ENCODE data around the gene CPHXL2. TPM values are rescaled to one million over a fixed set of nuclear protein-coding genes. Genes with fewer than 3 reads are reported as not detected.

Gene CPHXL2
- total RNA-seq, 1 donor from 2014 or later = not detected

DNA sequence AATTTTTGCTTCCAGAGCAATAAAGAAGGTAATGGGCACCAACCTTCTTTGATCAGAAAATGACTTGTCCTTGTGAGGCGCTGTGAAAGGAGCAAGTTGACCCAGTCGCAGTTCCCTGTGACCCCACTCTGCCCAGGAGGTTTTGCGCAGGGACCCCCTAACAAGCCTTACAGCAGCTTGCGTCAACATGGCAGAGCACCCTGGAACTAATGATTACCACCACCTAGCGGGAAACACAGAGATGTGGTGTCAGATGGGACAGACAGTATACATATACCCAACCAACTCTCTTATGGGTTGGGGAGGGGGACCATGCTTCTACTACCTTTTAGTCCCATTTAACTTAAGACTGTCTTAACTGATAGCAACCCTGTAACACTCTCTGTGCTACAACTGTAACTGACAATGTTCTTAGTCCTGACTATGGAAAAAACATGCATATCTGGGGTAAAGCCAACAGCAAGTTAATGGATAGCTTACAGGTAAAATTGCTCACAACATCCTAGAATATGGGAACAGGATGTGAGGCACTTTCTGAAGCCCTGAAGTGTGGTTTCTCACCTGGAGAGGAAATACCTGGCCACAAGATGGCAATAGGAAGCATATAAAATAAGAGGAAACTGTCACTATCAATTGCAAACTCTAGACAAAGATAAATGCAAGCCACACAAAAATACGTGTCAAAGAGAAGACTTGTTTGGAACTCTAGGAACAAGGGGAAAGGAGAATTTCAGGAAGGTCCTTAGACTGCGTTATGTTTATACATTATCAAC lies 32.4 kb downstream of the CPHXL2 start:
- no peak for DNase-seq (ENCODE audit: low read depth in 2 of 2)

DNA sequence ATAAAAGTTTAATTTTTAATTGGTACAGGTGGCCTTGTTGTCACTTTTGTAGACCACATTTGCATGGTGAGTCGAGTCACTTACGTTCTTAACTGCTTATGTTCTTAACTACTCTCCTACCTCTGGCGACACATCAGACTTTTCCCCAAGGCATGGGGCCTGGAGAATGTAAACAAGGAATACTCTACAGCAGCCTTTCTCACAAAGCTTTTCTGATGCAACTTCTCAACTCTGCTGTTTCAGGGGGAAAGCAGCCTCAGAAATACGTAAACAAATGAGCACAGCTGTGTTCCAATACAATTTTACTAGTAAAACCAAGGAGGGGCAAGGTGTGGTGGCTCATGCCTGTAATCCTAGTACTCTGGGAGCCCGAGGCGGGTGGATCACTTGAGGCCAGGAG lies 36.2 kb downstream of the CPHXL2 start:
- DNase-seq (ENCODE audit: low read depth in 2 of 2) = no peak

GRCh38 chr16:75635036-75635435 lies 41.8 kb downstream of the CPHXL2 start:
- no peak for DNase-seq (ENCODE audit: low read depth in 2 of 2)

- DNase-seq (ENCODE audit: low read depth in 2 of 2) = no peak
These were observed 44.0 kb downstream of the CPHXL2 start for GRCh38 chr16:75632857-75633256.

DNA sequence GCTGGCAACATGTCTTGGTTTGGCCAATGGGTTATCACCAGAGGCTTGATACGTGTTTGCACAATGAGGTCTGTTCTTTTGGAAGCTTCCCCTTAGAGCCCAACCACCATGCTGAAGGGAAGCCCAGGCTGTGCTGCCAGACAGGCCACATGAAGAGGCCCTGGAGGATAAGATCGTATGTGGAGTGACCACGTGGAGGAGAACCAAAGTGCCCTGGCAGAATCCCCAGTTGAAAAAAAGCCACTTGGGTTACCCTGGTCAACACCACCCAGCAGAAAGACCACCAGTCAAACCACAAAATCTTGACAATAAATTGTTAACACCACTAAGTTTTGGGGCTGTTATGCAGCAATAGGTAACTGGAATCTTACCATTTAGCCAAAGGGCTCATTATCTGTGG lies 46.8 kb downstream of the CPHXL2 start:
- no peak for DNase-seq (ENCODE audit: low read depth in 2 of 2)

- DNase-seq (ENCODE audit: low read depth in 2 of 2) = no peak
These were observed 47.7 kb downstream of the CPHXL2 start for GRCh38 chr16:75629132-75629531.

DNA sequence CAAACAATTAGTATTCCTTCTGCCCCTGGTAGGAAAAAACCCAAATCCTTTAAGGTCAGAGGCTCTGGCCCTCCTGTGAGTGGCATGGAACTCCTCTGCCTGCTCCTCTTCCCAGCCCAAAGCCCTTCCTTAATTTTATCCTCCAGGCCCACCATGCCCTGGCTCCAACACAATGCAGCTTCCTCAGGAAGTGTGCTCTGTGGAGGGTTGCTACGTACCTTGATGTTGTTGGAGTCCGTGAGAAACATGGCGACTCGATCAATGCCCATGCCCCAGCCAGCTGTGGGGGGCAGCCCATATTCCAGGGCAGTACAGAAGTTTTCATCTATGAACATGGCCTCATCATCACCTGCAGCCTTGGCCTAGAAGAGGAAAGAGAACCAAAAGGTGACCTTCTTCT lies 48.5 kb downstream of the CPHXL2 start:
- peak in 1 of 2 donors; percentile 48 for DNase-seq (ENCODE audit: low read depth in 2 of 2)

- DNase-seq (ENCODE audit: low read depth in 2 of 2) = peak in 1 of 2 donors; percentile 54
These were observed 49.0 kb downstream of the CPHXL2 start for GRCh38 chr16:75627851-75628250.

- DNase-seq (ENCODE audit: low read depth in 2 of 2) = no peak
These were observed 50.0 kb downstream of the CPHXL2 start for GRCh38 chr16:75626806-75627205.

DNA sequence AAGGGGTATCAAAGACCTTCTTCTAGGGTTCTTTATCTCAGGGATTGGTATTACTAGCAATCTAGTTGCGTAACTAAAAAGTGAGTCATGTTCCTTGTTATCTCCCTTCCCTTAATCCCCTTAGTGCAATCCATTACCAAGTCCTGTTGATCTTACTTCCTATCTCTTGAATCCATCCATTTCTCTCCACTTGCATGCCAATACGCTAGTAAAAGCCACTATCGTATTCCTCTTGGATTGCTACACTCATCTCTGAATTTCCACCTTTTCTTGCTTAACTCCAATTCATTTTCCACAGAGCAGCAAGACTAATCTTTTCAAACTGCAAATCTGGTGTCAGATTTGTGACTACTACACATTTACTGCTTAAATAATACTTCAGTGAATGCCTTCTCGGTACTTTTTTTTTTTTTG lies 51.9 kb downstream of the CPHXL2 start:
- no peak for DNase-seq (ENCODE audit: low read depth in 2 of 2)

GRCh38 chr16:75622761-75623605 lies 53.8 kb downstream of the CPHXL2 start, which contains the start of gene ADAT1:
Gene ADAT1, minus strand, starts transcription at chr16:75623281. Its CDS starts 2,482 bp downstream, at chr16:75620799.
- DNase-seq (ENCODE audit: low read depth in 2 of 2) = peak; percentile 95 to 99

GRCh38 chr16:75621170-75621477 lies 55.7 kb downstream of the CPHXL2 start:
- DNase-seq (ENCODE audit: low read depth in 2 of 2) = peak; percentile 36 to 60

GRCh38 chr16:75620326-75621169 lies 56.3 kb downstream of the CPHXL2 start:
- DNase-seq (ENCODE audit: low read depth in 2 of 2) = no peak

DNA sequence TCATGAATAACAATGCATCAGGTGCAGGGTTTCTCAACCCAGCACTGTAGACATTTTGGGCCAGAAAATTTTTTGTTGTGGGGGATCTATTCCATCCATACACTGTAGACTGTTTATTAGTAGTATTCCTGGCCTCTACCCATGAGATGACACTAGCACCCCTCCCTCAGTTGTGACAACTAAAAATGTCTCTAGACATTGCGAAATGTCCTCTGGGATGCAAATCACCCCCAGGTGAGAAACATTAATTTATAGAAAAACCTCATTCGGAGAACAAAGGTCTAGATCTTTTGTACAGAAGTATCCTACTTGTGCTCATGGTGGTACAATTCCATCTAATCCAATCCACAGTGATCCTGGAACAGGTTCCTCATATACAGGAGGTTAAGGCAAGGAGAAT lies 58.0 kb downstream of the CPHXL2 start:
- DNase-seq (ENCODE audit: low read depth in 2 of 2) = no peak

- DNase-seq (ENCODE audit: low read depth in 2 of 2) = no peak
These were observed 59.7 kb downstream of the CPHXL2 start for GRCh38 chr16:75617121-75617520.

GRCh38 chr16:75616521-75617010 lies 60.2 kb downstream of the CPHXL2 start:
- DNase-seq (ENCODE audit: low read depth in 2 of 2) = no peak

DNA sequence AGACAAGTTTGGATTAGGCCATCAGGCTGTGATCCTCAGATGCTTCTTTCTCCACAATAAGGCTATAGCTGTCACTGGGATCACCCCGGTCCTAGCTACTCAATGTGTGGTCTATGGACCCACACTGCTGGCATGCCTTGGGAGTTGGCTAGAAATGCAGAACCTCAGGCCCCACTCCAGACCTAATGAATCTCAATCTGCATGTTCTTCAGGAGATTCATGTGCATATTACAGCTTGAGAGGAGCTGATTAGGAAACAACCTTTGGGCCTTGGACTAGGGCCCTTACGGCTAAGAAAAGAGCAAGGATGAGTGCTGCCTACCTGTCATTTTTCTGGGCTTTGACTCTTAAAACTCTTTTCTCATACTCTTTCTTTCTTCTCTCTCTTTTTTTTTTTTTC lies 61.2 kb downstream of the CPHXL2 start:
- DNase-seq (ENCODE audit: low read depth in 2 of 2) = no peak

- no peak for DNase-seq (ENCODE audit: low read depth in 2 of 2)
These were observed 62.5 kb downstream of the CPHXL2 start for GRCh38 chr16:75614066-75614897.
